Measurements from ENCODE around the gene ZFYVE28. TPM values are rescaled to one million over a fixed set of nuclear protein-coding genes. Genes with fewer than 3 reads are reported as not detected.

Gene ZFYVE28
- total RNA-seq, 1 donor from 2014 or later = 3.6 TPM

DNA sequence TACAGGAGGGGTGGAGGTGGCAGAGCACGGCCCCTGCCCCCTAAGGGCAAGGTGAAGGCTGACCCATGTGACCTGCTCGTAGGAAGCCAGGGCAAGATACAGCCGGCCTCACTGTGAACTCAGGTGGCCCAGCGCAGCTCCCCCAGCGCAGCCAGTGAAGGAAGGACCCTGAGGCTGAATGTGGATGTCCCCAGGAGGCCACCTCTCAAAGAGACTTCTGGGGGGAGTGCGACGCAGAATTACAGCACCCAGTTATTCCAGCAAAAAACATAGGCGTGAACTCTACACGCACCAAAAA, 52.6 kb downstream of the ZFYVE28 start:
- no peak overlapping the region for H3K27ac Mint-ChIP-seq
- H3K4me1 Mint-ChIP-seq (ENCODE audit: unreplicated experiment) = peaks cover 4% of the 10 kb centered on the region
- H3K9me3 Mint-ChIP-seq = peaks cover 9% of the 10 kb centered on the region
- no peaks in the 10 kb centered on the region for H3K36me3 Mint-ChIP-seq
- no peaks in the 10 kb centered on the region for H3K27me3 Mint-ChIP-seq
- TF ChIP-seq, protein P1, sequence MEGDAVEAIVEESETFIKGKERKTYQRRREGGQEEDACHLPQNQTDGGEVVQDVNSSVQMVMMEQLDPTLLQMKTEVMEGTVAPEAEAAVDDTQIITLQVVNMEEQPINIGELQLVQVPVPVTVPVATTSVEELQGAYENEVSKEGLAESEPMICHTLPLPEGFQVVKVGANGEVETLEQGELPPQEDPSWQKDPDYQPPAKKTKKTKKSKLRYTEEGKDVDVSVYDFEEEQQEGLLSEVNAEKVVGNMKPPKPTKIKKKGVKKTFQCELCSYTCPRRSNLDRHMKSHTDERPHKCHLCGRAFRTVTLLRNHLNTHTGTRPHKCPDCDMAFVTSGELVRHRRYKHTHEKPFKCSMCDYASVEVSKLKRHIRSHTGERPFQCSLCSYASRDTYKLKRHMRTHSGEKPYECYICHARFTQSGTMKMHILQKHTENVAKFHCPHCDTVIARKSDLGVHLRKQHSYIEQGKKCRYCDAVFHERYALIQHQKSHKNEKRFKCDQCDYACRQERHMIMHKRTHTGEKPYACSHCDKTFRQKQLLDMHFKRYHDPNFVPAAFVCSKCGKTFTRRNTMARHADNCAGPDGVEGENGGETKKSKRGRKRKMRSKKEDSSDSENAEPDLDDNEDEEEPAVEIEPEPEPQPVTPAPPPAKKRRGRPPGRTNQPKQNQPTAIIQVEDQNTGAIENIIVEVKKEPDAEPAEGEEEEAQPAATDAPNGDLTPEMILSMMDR (conservative IDR thresholded peaks at IDR 0.05) = no peak
- H3K4me3 Mint-ChIP-seq = no peak overlapping the region
- DNase-seq (ENCODE audit: extremely low spot score, unreplicated experiment) = no peak

DNA sequence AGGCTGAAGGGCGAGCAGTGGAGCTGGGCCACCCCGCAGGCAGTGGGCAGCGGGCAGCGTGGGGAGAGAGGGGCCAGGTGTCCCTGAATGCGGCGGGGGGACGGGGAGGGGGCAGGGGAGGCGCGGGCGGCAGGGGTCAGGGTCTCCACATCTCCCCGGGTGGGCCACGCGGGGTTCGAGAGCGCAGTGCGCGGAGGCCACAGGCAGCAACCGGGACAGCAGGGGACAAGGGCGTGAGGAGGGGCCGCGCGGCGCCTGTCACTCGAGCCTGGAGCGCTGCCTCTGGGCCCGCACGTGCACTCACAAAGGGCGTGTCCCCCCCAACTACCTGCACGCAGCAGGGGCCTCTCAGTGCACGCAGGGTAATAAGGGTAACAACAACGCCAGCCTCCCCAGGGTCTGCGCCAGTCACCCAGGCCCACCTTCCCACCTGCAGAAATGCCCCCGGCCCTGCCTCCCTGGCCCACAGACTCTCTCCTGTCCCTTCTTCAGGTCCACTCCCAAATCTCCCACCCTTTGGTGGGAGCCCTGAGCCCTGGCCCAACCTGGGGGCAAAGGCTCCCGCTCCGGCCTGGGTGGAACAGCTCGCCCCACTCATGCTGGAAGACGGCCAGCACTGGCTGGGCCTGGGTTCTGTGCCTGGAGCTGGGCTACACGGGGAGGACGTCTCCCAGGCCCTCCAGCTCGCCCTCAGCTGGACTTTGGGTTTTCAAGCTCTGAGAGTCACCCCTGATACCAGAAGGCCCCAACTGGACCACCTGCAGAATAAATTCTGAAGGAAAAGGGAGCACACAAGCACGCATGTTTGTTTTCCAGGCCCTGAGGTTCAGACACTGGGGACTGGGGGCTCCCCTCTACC, 53.2 kb downstream of the ZFYVE28 start:
- no peak overlapping the region for H3K27ac Mint-ChIP-seq
- H3K9me3 Mint-ChIP-seq = peaks cover 9% of the 10 kb centered on the region
- TF ChIP-seq, protein P1 (conservative IDR thresholded peaks at IDR 0.05) = no peak
- no peaks in the 10 kb centered on the region for H3K27me3 Mint-ChIP-seq
- H3K36me3 Mint-ChIP-seq = no peaks in the 10 kb centered on the region
- H3K4me1 Mint-ChIP-seq (ENCODE audit: unreplicated experiment) = peaks cover 4% of the 10 kb centered on the region
- DNase-seq (ENCODE audit: extremely low spot score, unreplicated experiment) = no peak
- H3K4me3 Mint-ChIP-seq = no peak overlapping the region

DNA sequence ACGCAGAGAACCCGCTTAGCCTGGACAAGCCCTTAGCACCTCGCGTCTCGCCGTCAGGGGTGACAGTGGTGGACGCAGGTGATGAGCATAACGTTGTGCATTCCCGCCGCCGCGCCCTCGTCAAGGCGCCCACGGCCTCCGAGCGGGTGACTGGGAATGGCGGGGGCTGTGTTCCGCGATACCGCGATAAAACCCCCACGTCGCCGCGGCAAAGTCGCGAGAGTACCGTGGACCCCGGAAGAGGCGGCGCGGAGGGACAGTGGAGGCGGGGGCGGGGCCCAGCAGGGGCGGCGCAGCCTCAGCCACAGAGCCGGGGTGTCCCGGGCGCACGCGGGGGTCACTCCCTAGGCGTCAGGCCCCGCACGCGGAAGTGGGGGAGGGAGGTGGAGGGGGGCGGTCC, 53.8 kb downstream of the ZFYVE28 start:
- H3K36me3 Mint-ChIP-seq = no peaks in the 10 kb centered on the region
- no peak overlapping the region for H3K27ac Mint-ChIP-seq
- TF ChIP-seq, protein P1 (conservative IDR thresholded peaks at IDR 0.05) = no peak
- no peak for DNase-seq (ENCODE audit: extremely low spot score, unreplicated experiment)
- H3K4me3 Mint-ChIP-seq = no peak overlapping the region
- H3K4me1 Mint-ChIP-seq (ENCODE audit: unreplicated experiment) = peaks cover 4% of the 10 kb centered on the region
- H3K9me3 Mint-ChIP-seq = peaks cover 9% of the 10 kb centered on the region
- H3K27me3 Mint-ChIP-seq = no peaks in the 10 kb centered on the region

GRCh38 chr4:2363951-2364653, 54.3 kb downstream of the ZFYVE28 start:
- no peak for DNase-seq (ENCODE audit: extremely low spot score, unreplicated experiment)
- Mint-ChIP-seq H3K4me3 (no peak overlapping the region), H3K9me3 (peaks cover 6% of the 10 kb centered on the region), H3K4me1 (ENCODE audit: unreplicated experiment) (peaks cover 4% of the 10 kb centered on the region), H3K27me3 (no peaks in the 10 kb centered on the region), H3K27ac (no peak overlapping the region), H3K36me3 (no peaks in the 10 kb centered on the region)
- TF ChIP-seq, protein P1 (conservative IDR thresholded peaks at IDR 0.05) = no peak

GRCh38 chr4:2363056-2363721, 55.3 kb downstream of the ZFYVE28 start:
- no peak overlapping the region for H3K27ac Mint-ChIP-seq

More at GRCh38 chr4:2363056-2363721, 55.3 kb downstream of the ZFYVE28 start:
- TF ChIP-seq, protein P1 (conservative IDR thresholded peaks at IDR 0.05) = no peak
- no peak for DNase-seq (ENCODE audit: extremely low spot score, unreplicated experiment)
- peaks cover 4% of the 10 kb centered on the region for H3K4me1 Mint-ChIP-seq (ENCODE audit: unreplicated experiment)
- no peaks in the 10 kb centered on the region for H3K9me3 Mint-ChIP-seq
- H3K4me3 Mint-ChIP-seq = no peak overlapping the region
- no peaks in the 10 kb centered on the region for H3K27me3 Mint-ChIP-seq
- no peaks in the 10 kb centered on the region for H3K36me3 Mint-ChIP-seq
